GM06990 (cell line): Measurements from ENCODE around the gene TXNDC12.

Experiments
- DNase-seq: peaks from one replicate; pipeline ENCODE4 v3.0.0-alpha.2; 2011; ENCODE audit not compliant: insufficient read length; ENCODE audit errors: extremely low read depth
- H3K27me3 ChIP-seq: replicated peaks from 2 replicates; pipeline ENCODE4 v1.6.0; 2011; ENCODE audit warnings: low read length; ENCODE audit not compliant: control insufficient read depth, insufficient read depth
- H3K36me3 ChIP-seq: 2 replicates; pipeline ENCODE4 v1.5.1; 2011; ENCODE audit warnings: low read length; ENCODE audit not compliant: control insufficient read depth, insufficient read depth
- H3K4me3 ChIP-seq: replicated peaks from 2 replicates; pipeline ENCODE4 v1.5.1; 2011; ENCODE audit warnings: low read depth, mild to moderate bottlenecking, control low read depth, low read length
- TF ChIP-seq, protein P1 (sequence below): IDR thresholded peaks from 2 replicates; pipeline ENCODE4 v1.5.1; 2011; ENCODE audit warnings: low read length, control low read depth, mild to moderate bottlenecking, inconsistent platforms; ENCODE audit not compliant: insufficient read depth, poor library complexity, severe bottlenecking

TXNDC12 gene

DNA sequence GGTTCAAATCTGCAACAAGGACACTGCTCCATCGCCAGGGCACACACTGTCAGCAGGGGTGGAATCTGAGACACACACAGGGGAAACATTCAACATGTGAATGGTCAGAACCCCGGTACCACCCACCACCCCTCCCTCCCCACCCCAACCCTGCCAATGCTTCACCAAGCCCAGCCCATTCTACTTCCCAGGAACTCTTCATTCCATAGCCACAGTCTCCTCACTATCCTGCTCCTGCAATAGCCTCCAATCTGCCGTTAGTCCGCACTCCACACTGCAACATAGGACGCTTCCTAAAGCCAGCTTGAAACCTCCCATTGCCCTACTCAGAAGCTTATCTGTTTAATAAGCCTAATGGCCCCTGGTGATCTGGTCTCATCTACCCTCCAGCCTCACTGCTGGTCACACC is 57.0 kb downstream of the TXNDC12 start:
- TF ChIP-seq, protein P1, sequence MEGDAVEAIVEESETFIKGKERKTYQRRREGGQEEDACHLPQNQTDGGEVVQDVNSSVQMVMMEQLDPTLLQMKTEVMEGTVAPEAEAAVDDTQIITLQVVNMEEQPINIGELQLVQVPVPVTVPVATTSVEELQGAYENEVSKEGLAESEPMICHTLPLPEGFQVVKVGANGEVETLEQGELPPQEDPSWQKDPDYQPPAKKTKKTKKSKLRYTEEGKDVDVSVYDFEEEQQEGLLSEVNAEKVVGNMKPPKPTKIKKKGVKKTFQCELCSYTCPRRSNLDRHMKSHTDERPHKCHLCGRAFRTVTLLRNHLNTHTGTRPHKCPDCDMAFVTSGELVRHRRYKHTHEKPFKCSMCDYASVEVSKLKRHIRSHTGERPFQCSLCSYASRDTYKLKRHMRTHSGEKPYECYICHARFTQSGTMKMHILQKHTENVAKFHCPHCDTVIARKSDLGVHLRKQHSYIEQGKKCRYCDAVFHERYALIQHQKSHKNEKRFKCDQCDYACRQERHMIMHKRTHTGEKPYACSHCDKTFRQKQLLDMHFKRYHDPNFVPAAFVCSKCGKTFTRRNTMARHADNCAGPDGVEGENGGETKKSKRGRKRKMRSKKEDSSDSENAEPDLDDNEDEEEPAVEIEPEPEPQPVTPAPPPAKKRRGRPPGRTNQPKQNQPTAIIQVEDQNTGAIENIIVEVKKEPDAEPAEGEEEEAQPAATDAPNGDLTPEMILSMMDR, result no peak
- no peak for DNase-seq
- Histone ChIP-seq H3K4me3 (no peak overlapping the region), H3K36me3 (no peaks in the 10 kb centered on the region), H3K27me3 (no peaks in the 10 kb centered on the region)

DNA sequence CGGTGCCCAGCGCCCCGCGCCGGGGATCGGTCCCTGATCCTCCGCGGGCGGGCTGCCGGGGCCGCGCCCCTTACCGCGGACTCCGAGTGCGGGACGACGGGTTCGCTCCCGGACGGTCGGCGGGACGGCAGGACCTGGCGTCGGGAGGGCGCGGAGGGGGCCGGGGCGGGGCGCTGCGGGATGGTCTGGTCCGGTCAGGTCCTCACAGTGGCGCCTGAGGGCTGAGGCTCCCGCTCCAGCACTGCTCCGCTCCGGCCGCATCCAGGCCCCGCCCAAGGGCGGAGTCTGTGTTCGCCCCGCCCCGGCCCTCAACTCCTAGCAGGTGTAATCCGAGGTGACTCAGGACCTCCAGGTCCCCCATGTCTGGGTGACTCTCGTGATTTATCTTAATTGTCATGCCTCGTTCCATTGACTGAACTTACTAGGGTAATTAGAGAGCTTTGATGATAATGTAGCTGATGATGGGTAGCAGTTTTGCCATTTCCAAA is 64.5 kb downstream of the TXNDC12 start, which contains the start of gene RAB3B:
Gene RAB3B (minus strand): TSS at position 223 of the 488 bp plus-strand sequence. CDS start 13,583 bp downstream, outside the sequence.
- peak; percentile 75 for DNase-seq
- TF ChIP-seq, protein P1, result no peak
- peak within 1 kb of the TSS; percentile 55 for H3K4me3 ChIP-seq
- no peaks in the 10 kb centered on the region for H3K36me3 ChIP-seq
- no peaks in the 10 kb centered on the region for H3K27me3 ChIP-seq

GRCh38 chr1:51989582-51990477 is 65.2 kb downstream of the TXNDC12 start:
- DNase-seq, result no peak
- H3K4me3 ChIP-seq, result peak overlapping the region; percentile 55
- TF ChIP-seq, protein P1, result no peak

GRCh38 chr1:51988254-51988653 is 66.7 kb downstream of the TXNDC12 start:
- Histone ChIP-seq H3K4me3 (no peak overlapping the region), H3K36me3 (no peaks in the 10 kb centered on the region), H3K27me3 (no peaks in the 10 kb centered on the region)
- DNase-seq, result no peak
- TF ChIP-seq, protein P1, result no peak

More at GRCh38 chr1:51989582-51990477, 65.2 kb downstream of the TXNDC12 start:
- H3K27me3 ChIP-seq, result no peaks in the 10 kb centered on the region
- no peaks in the 10 kb centered on the region for H3K36me3 ChIP-seq

GRCh38 chr1:51986718-51987117 is 68.3 kb downstream of the TXNDC12 start:
- Histone ChIP-seq H3K36me3 (no peaks in the 10 kb centered on the region), H3K4me3 (no peak overlapping the region), H3K27me3 (no peaks in the 10 kb centered on the region)
- TF ChIP-seq, protein P1, result no peak
- DNase-seq, result no peak
